ENCODE results near the gene NUP54.

NUP54 gene

DNA sequence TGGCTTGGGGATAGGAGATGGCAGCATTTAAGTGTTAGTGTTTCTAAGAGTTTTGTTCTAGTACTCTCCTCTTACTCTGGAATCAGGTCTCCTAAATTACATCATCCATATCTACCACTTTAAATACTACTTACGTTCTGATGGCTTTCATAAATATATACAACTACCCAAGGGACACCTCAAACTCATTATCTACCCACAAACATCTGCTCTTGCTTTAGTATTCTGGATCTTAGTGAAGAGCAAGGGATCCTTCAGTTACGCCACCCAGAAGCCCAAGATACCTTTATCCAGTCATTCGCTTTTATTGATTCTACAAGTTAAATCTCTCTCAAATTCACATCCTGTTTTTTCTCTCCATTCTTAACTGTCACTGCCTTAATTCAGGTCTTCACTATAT, 7.0 kb downstream of the NUP54 start:
- no peak for DNase-seq

DNA sequence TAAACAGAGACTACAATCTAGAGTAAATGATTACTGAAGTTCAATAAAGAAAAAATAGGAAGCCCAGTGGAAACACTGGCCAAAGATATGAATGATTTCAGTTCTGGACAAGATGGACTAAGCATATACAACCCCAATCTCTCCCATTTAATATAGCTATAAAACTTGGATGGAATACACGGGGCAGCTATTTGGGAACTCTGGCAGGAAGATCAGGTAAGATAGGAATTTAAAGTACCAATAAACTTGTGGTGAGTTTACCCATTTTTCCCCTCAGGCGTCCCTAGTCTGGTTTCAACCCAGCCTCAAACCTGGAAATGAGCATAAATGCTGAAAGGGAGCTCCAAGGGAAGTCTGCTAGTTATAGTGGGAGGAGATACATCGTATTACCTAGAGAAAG, 20.4 kb downstream of the NUP54 start:
- DNase-seq: no peak

DNA sequence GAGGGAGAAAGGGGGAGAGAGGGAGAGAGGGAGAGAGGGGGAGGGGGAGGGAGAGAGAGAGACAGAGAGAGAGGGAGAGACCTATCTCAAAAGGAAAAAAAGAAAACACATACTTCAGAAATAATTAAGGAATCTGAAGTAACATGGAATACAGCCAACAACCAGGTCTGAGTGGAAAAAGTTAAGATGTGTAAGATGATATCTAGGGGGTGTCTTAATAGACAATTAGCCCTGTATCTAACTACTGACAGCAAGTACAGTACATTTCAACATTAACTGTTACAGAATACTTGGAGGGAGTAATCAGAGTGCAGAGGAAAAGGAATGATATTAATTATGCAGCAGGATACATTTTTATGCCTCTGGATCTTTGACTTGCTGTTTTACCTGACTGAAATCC, 22.4 kb downstream of the NUP54 start:
- DNase-seq: no peak

GRCh38 chr4:76120199-76120598, 28.0 kb downstream of the NUP54 start:
- DNase-seq: no peak

DNA sequence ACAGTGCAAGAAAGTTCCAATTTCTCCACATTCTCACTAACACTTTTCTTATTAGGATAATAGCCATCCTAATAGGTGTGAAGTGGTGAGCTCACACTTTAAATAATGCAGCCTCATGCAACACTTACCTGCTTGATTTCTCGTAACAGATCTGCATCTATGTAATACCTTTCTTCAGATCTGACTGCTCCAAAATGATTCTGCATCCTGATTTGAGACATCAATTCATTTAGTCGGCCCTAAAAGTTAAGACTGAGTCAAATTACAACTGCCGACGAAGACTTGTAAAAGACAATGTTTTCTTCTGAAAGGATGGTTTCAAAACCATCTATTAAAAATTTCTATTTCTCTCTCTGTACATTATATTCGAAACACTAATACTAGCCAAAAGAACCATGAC, 30.7 kb downstream of the NUP54 start:
- no peak for DNase-seq

- no peak for DNase-seq
Measured at GRCh38 chr4:76116821-76117220, 31.4 kb downstream of the NUP54 start.

DNA sequence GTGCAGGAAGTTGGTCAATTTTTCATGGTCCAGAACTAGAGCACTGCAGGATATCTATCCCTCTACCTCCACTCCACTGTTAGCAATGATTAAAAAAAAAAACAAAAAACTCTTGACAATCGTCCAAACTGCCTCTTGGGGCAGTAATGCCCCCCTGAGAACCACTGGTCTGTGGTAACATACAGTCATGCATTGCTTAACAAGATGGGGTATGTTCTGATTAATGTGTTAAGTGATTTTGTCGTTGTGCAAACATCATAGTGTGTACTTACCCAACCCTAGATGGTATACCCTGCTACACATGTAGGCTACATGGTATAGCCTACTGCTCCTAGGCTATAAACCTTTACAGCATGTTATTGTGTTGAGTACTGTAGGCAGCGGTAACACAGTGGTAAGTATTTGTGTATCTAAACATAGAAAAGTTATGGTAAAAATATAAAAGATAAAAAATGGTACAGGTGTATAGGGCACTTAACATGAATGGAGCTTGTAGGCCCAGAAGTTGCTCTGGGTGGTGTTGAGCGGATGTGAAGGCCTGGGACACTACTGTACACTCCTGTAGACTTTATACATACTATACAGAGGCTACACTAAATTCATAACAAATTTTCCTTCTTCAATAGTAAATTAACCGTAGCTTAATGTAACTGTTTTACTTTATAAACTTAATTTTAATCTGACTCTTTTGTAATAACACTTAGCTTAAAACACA, 39.6 kb downstream of the NUP54 start:
- no peak for DNase-seq

- DNase-seq: no peak
Measured at GRCh38 chr4:76106442-76106841, 41.8 kb downstream of the NUP54 start.

- no peak for DNase-seq
Measured at GRCh38 chr4:76105652-76106051, 42.5 kb downstream of the NUP54 start.

DNA sequence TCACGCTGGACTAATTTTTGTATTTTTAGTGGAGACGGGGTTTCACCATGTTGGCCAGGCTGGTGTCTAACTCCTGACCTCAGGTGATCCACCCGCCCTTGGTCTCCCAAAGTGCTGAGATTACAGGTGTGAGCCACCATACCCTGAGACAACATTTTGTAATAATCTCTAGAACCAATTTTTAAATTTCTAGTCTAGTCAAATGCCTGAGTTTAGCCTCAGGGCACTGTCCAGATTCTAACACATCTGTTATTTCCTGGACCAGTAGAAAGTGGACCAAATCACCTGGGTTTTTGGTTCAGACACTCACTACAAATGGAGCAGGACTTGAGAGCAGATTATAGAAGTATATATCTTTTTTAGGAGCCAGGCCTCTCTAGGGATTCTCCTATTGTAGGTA, 52.1 kb downstream of the NUP54 start:
- DNase-seq: no peak

DNA sequence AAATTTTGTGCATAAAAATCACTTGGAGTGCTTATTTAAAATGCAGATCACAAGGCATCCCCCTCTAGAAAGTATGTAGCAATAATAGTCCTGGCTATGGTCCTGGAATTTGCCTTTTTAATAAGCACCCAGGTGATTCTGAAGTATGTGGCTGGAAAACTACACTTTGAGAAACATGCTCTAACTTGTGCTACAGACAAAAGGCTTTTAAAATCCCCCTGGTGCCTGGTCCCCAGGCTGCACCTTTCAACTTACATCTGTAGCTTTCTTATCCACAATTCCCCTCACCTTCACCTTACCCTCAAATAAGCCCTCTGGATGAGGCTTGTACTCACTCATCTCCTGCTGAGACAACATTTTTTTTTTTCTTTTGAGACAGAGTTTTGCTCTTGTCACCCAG, 52.6 kb downstream of the NUP54 start:
- no peak for DNase-seq

GRCh38 chr4:76091052-76091451, 57.1 kb downstream of the NUP54 start:
- no peak for DNase-seq

GRCh38 chr4:76090241-76090691, 57.9 kb downstream of the NUP54 start:
- DNase-seq: no peak

DNA sequence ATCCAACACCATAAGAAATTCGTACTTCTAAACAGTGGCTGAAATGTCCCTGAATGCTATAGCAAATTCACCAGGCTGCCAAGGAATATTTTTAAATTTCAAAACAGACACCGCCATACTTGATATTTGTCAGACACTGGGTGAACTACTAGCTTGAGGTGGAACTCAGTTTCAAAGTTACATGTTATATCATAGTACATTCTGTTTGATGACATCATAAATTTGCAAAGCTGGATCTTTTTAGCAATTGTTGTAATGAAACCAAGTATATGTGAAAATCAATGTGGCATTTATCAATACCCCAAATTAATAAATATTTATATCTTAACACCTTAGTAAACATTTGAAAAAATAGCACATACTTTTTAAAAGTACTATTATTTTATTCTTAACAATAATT, 59.5 kb downstream of the NUP54 start:
- no peak for DNase-seq

GRCh38 chr4:76087007-76087769, 61.0 kb downstream of the NUP54 start:
- DNase-seq: peak; percentile 2

DNA sequence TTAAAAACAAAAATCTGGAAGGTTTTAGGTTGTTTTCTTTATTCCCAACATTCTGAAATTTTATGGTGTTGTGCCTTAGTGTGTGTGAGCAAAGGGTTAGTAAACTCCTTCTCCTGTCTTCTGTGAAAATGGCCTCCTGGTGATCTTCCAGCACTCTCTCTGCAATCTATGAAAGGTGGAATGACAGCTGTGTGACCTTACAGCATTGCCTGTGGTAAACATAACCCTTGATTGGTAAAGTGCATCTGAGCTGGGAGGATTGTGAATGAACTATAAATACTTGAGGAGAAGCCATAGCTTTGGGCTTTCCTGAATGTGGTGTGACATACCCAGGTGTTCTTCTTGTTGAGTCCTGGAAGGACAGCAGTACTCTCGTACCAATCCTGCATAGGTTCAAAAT, 63.7 kb downstream of the NUP54 start:
- no peak for DNase-seq

- DNase-seq: no peak
Measured at GRCh38 chr4:76083386-76083988, 64.7 kb downstream of the NUP54 start.

DNA sequence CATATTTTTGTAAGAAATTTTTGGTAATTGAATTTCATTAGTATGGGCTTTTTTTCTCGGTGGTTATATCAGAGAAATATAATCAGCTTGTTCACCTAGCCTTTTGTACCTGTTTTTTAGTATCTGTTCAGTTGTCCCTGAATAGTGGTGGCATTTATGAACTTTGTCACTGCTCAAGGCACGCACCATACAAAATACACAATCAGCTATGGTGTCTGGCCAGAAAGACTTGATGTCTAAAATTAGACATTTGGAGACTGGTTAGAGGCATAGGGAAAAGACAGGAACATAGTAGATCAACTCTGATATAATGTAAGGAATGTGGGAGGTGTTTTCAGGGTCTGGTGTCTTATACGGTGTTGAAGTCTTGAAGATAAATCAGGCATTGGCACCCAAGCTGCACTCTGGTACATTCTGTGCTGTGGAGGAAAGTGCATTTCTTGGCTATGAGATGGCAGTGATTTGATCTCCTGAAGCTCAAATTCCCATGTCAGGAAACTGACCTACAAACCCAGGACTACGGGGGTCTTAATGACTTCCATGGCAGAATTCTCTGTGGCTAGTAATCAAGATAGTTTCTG, 70.1 kb downstream of the NUP54 start:
- no peak for DNase-seq

GRCh38 chr4:76074993-76075600, 73.1 kb downstream of the NUP54 start:
- DNase-seq: no peak

GRCh38 chr4:76074468-76074867, 73.7 kb downstream of the NUP54 start, which contains the start of gene ART3:
ART3 (plus strand) TSS chr4:76074709; CDS start chr4:76075890, 1,181 bp downstream.
- DNase-seq: no peak

DNA sequence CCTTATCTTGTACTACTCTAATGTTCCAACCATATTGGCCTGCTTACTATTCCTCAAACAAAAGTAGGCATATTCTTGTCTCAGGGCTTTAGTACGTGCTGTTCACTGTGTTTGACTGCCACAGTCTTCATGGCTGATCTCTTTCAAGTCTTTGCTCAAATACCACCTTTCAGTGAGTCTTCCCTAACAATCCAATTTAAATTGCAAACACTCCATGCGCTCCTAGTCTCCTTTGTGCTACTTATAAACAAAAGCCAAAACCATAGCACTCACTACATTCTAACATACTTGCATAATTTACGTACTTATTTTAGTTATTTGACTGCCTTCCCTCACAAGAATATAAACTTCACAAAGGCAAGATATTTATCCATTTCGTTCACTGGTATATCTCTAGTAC, 75.4 kb downstream of the NUP54 start:
- no peak for DNase-seq

DNA sequence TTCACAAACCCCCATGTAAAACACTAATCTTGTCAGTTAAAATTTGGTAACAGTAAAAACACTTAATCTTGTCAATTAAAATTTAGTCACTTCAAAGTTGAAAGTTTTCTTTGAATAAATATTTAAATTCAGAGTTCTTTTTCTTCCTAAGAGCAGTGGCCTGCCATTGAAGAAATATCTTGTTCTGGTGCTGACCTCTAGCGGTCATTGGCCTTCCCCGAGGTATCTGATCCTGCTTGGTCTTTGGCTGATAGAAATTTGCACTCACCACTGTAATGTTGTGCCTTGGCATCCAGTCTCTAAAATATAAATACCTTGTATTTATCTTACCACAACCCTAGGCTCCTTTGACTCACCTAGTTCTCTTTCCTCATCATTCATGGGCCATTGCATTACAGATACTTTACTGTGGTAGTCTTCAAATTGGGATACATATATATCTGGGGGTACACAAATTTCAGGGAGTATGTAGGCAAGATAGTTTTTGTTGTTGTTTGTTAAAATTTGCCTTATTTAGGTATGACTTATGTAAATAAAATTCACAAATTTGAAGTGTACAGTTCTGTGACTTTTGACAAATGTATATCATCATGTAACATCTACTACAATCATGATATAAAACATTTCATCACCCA, 80.4 kb downstream of the NUP54 start:
- no peak for DNase-seq

- DNase-seq: no peak
Measured at GRCh38 chr4:76066546-76066945, 81.7 kb downstream of the NUP54 start.
